GM12875 (cell line): ENCODE data around the gene TLR5.

Experiments
- H3K4me3 ChIP-seq: one replicate; pipeline ENCODE4 v1.5.1; 2011; ENCODE audit warnings: low read depth, low read length, control low read depth
- CTCF ChIP-seq: IDR thresholded peaks from 2 replicates; pipeline ENCODE4 v1.5.1; 2011; ENCODE audit warnings: low read depth, mild to moderate bottlenecking, control low read depth, inconsistent platforms, low read length, moderate library complexity, borderline replicate concordance; ENCODE audit not compliant: insufficient read depth

The TLR5 gene

GRCh38 chr1:223142795-223143536 is at the start of gene TLR5:
Gene TLR5, minus strand, starts transcription at chr1:223143248. Its CDS starts 30,217 bp downstream, at chr1:223113031.
- H3K4me3 ChIP-seq: peak within 1 kb of the TSS; percentile 36
- TF ChIP-seq CTCF: peak; percentile 38; the same call in 1 of the 2 replicates

- no peak overlapping the region for H3K4me3 ChIP-seq
Observed at GRCh38 chr1:223189903-223190724, 47.1 kb upstream of the TLR5 start.

GRCh38 chr1:223189525-223189902 is 46.5 kb upstream of the TLR5 start:
- no peak for TF ChIP-seq CTCF
- H3K4me3 ChIP-seq: no peak overlapping the region

More at GRCh38 chr1:223189903-223190724, 47.1 kb upstream of the TLR5 start:
- TF ChIP-seq CTCF: no peak

- no peak overlapping the region for H3K4me3 ChIP-seq
- TF ChIP-seq CTCF: no peak
Observed at GRCh38 chr1:223188618-223189356, 45.7 kb upstream of the TLR5 start.

- no peak overlapping the region for H3K4me3 ChIP-seq
- TF ChIP-seq CTCF: no peak
Observed at GRCh38 chr1:223186800-223187199, 43.8 kb upstream of the TLR5 start.

- TF ChIP-seq CTCF: no peak
Observed at GRCh38 chr1:223183268-223183862, 40.3 kb upstream of the TLR5 start.

More at GRCh38 chr1:223183268-223183862, 40.3 kb upstream of the TLR5 start:
- no peak overlapping the region for H3K4me3 ChIP-seq
